Stimulated activated CD8-positive, alpha-beta memory T cell treated with anti-CD3 and anti-CD28 coated beads, Interleukin-7, amount 100 ng/mL, for 1 hour (primary cell): ENCODE results near the gene DNAJB13.

Experiments
- DNase-seq, 2 donors: peaks; one replicate each; pipeline ENCODE4 v3.0.0-alpha.2; 2020; ENCODE audit warnings: low read depth in 2 of 2

Gene DNAJB13

GRCh38 chr11:74000307-74001133, 49.7 kb downstream of the DNAJB13 start:
- no peak for DNase-seq

GRCh38 chr11:74001822-74002286, 51.0 kb downstream of the DNAJB13 start:
- DNase-seq, result no peak

- no peak for DNase-seq
Measured at GRCh38 chr11:74002832-74003231, 52.0 kb downstream of the DNAJB13 start.

- DNase-seq, result no peak
Measured at GRCh38 chr11:74004046-74004695, 53.3 kb downstream of the DNAJB13 start.

- DNase-seq, result peak; percentile 50 to 57
Measured at GRCh38 chr11:74004759-74005615, 54.2 kb downstream of the DNAJB13 start.

GRCh38 chr11:74005721-74006517, 55.1 kb downstream of the DNAJB13 start:
- DNase-seq, result no peak

- no peak for DNase-seq
Measured at GRCh38 chr11:74006743-74007304, 56.0 kb downstream of the DNAJB13 start.

GRCh38 chr11:74007691-74008372, 57.0 kb downstream of the DNAJB13 start:
- DNase-seq, result no peak

- no peak for DNase-seq
Measured at GRCh38 chr11:74008373-74009229, 57.8 kb downstream of the DNAJB13 start, which contains the start of gene UCP3. Gene UCP3 (minus strand): TSS chr11:74009085. CDS start chr11:74007042, 2,043 bp downstream.

GRCh38 chr11:74009230-74009547, 58.4 kb downstream of the DNAJB13 start:
- no peak for DNase-seq

GRCh38 chr11:74009675-74010305, 59.0 kb downstream of the DNAJB13 start:
- DNase-seq, result no peak

- no peak for DNase-seq
Measured at GRCh38 chr11:74010306-74011300, 59.8 kb downstream of the DNAJB13 start.

GRCh38 chr11:74011360-74012073, 60.7 kb downstream of the DNAJB13 start:
- DNase-seq, result no peak

GRCh38 chr11:74012074-74012809, 61.4 kb downstream of the DNAJB13 start:
- DNase-seq, result no peak

- no peak for DNase-seq
Measured at GRCh38 chr11:74013141-74013540, 62.3 kb downstream of the DNAJB13 start.

- DNase-seq, result no peak
Measured at GRCh38 chr11:74014880-74015279, 64.1 kb downstream of the DNAJB13 start.
